Keratinocyte (primary cell): ENCODE data around the gene SORL1. TPM values are rescaled to one million over a fixed set of nuclear protein-coding genes. Genes with fewer than 3 reads are reported as not detected.

Source experiments
- DNase-seq: peaks from one replicate; pipeline ENCODE4 v3.0.0-alpha.2; 2011; ENCODE audit warnings: low read depth, missing footprints, low spot score
- FAIRE-seq: peaks from 2 replicates; lab custom pipeline; 2011; peaks lifted over from hg19 to GRCh38; lab: Jason Lieb, UNC
- H2AFZ ChIP-seq: 2 replicates; pipeline ENCODE4 v1.6.0; 2012; ENCODE audit warnings: low read length, control low read depth, inconsistent platforms; ENCODE audit not compliant: control insufficient read depth
- H3K27ac ChIP-seq: 2 replicates; pipeline ENCODE4 v1.5.1; 2011; ENCODE audit warnings: low read length; ENCODE audit not compliant: control insufficient read depth, insufficient read depth
- H3K27me3 ChIP-seq: 3 replicates; pipeline ENCODE4 v1.6.0; 2011; ENCODE audit warnings: low read length; ENCODE audit not compliant: control insufficient read depth, insufficient read depth; ENCODE audit errors: extremely low read depth
- H3K36me3 ChIP-seq, 2 experiments: 2 replicates in 1 of 2; 3 replicates in 1 of 2; pipeline ENCODE4 v1.5.1; 2011; ENCODE audit warnings: low read length in 2 of 2, mild to moderate bottlenecking in 1 of 2; ENCODE audit not compliant: control insufficient read depth in 2 of 2, insufficient read depth in 2 of 2; ENCODE audit errors: extremely low read depth in 1 of 2
- H3K4me1 ChIP-seq: 3 replicates; pipeline ENCODE4 v1.5.1; 2011; ENCODE audit warnings: low read length; ENCODE audit not compliant: control insufficient read depth, insufficient read depth; ENCODE audit errors: extremely low read depth
- H3K4me2 ChIP-seq: 3 replicates; pipeline ENCODE4 v1.6.0; 2011; ENCODE audit warnings: low read depth, low read length; ENCODE audit not compliant: control insufficient read depth, insufficient read depth; ENCODE audit errors: extremely low read depth
- H3K4me3 ChIP-seq, 3 experiments: fragments of 200-600 bp in 1 of 3; sonication (generic) in 1 of 3; 2 replicates in 2 of 3; 3 replicates in 1 of 3; pipeline ENCODE4 v1.5.1; 2011 to 2016; ENCODE audit warnings: low read length in 3 of 3, mild to moderate bottlenecking in 3 of 3, control low read depth in 2 of 3, inconsistent platforms in 1 of 3, low read depth in 1 of 3, mixed read lengths in 1 of 3, mixed run types in 1 of 3, moderate library complexity in 1 of 3; ENCODE audit not compliant: control insufficient read depth in 2 of 3, insufficient read depth in 2 of 3; ENCODE audit errors: extremely low read depth in 1 of 3
- H3K79me2 ChIP-seq: 2 replicates; pipeline ENCODE4 v1.6.0; 2012; ENCODE audit warnings: low read length; ENCODE audit not compliant: control insufficient read depth, insufficient read depth
- H3K9ac ChIP-seq: 3 replicates; pipeline ENCODE4 v1.6.0; 2011; ENCODE audit warnings: low read length; ENCODE audit not compliant: control insufficient read depth, insufficient read depth; ENCODE audit errors: extremely low read depth
- H3K9me1 ChIP-seq: 3 replicates; pipeline ENCODE4 v1.6.0; 2011; ENCODE audit warnings: low read length; ENCODE audit not compliant: control insufficient read depth, insufficient read depth; ENCODE audit errors: extremely low read depth
- H3K9me3 ChIP-seq: 2 replicates; pipeline ENCODE4 v1.5.1; 2012; ENCODE audit warnings: low read depth, low read length; ENCODE audit not compliant: control insufficient read depth
- H4K20me1 ChIP-seq: 3 replicates; pipeline ENCODE4 v1.6.0; 2011; ENCODE audit warnings: low read length; ENCODE audit not compliant: control insufficient read depth, insufficient read depth; ENCODE audit errors: extremely low read depth
- CTCF ChIP-seq, 3 experiments: IDR thresholded peaks in 1 of 3; conservative IDR thresholded peaks in 1 of 3; optimal IDR thresholded peaks in 1 of 3; 2 replicates in 2 of 3; 3 replicates in 1 of 3; pipeline versions ENCODE3 to v1.5.1; 2011; ENCODE audit warnings: low read length in 3 of 3, mild to moderate bottlenecking in 3 of 3, moderate library complexity in 2 of 3, control low read depth in 1 of 3, inconsistent platforms in 1 of 3; ENCODE audit not compliant: insufficient read depth in 2 of 3; ENCODE audit errors: extremely low read depth in 1 of 3
- EZH2 ChIP-seq: IDR thresholded peaks from one replicate; pipeline ENCODE4 v1.6.1; 2012; ENCODE audit warnings: inconsistent platforms, mild to moderate bottlenecking, low read length, moderate library complexity
- dilution Hi-C: fragments of 300-500 bp; cut with MboI; formaldehyde crosslinking; loops from one replicate; pipeline ENCODE4 v1.7.0; 2020; ENCODE audit warnings: low sequenced_read_pairs; ENCODE audit not compliant: extremely low pct_ligation_motif_present
- polyA plus RNA-seq, 5 experiments: library from polyadenylated mRNA; depleted of rRNA in 3 of 5; stranded (reverse) in 3 of 5; stranded (forward) in 1 of 5; unstranded in 1 of 5; fragments of >200 nt; gene quantifications; 1 replicate in 1 of 5; 2 replicates in 3 of 5; 3 replicates in 1 of 5; pipeline versions ENCODE4 v1.2.1 to v1.2.3, GENCODE V29; 2011 to 2012; ENCODE audit warnings: missing spikeins in 2 of 5, low read depth in 1 of 5, low replicate concordance in 1 of 5

The SORL1 gene
- polyA plus RNA-seq, 1 donor (not counting 4 experiments of a cell fraction or from before 2014, with no cell fraction given) = 38.9 TPM

GRCh38 chr11:121444526-121444925 is 7.6 kb upstream of the SORL1 start:
- Histone ChIP-seq H4K20me1 (no peaks in the 10 kb centered on the region), H3K36me3 (no peaks in the 10 kb centered on the region), H3K9me1 (no peaks in the 10 kb centered on the region), H2AFZ (no peak overlapping the region), H3K79me2 (no peaks in the 10 kb centered on the region), H3K9me3 (no peaks in the 10 kb centered on the region), H3K9ac (no peak overlapping the region), H3K27me3 (no peaks in the 10 kb centered on the region), H3K4me2 (no peak overlapping the region), H3K4me3 (no peak overlapping the region), H3K27ac (no peak overlapping the region), H3K4me1 (no peaks in the 10 kb centered on the region)
- FAIRE-seq (no peak), DNase-seq (no peak)
- no peak for TF ChIP-seq CTCF (optimal IDR thresholded peaks at IDR 0.05 in 1 of 3, IDR thresholded peaks at IDR 0.05 in 1 of 3, conservative IDR thresholded peaks at IDR 0.05 in 1 of 3; ENCODE audit: extremely low read depth in 1 of 3, insufficient read depth in 2 of 3, low read length in 3 of 3)
- dilution Hi-C loops = loop anchor here (10.0 kb wide), 1 partner anchor 120 kb away; no protein-coding TSS in a partner anchor

GRCh38 chr11:121445071-121445768 is 6.9 kb upstream of the SORL1 start:
- Histone ChIP-seq H3K9me3 (no peaks in the 10 kb centered on the region), H3K4me1 (no peaks in the 10 kb centered on the region), H3K9ac (no peak overlapping the region), H2AFZ (no peak overlapping the region), H3K9me1 (no peaks in the 10 kb centered on the region), H3K4me2 (no peak overlapping the region), H3K79me2 (no peaks in the 10 kb centered on the region), H3K27me3 (no peaks in the 10 kb centered on the region), H3K36me3 (no peaks in the 10 kb centered on the region), H3K4me3 (no peak overlapping the region), H3K27ac (no peak overlapping the region), H4K20me1 (no peaks in the 10 kb centered on the region)
- TF ChIP-seq EZH2 (no peak), CTCF (optimal IDR thresholded peaks at IDR 0.05 in 1 of 3, IDR thresholded peaks at IDR 0.05 in 1 of 3, conservative IDR thresholded peaks at IDR 0.05 in 1 of 3; ENCODE audit: extremely low read depth in 1 of 3, insufficient read depth in 2 of 3, low read length in 3 of 3) (no peak)
- no peak for DNase-seq
- dilution Hi-C loops = loop anchor here (10.0 kb wide), 1 partner anchor 120 kb away; no protein-coding TSS in a partner anchor
- no peak for FAIRE-seq
